DMS 273 (cell line): Measurements from ENCODE around the gene CYP27B1.

ENCODE experiments used
- DNase-seq: peaks from one replicate; lab custom pipeline; 2025; ENCODE audit not compliant: unreplicated experiment; lab: John Stamatoyannopoulos, UW

The CYP27B1 gene

GRCh38 chr12:57751788-57752667 lies 14.8 kb downstream of the CYP27B1 start, which contains the start of gene CDK4:
Gene CDK4, minus strand, starts transcription at chr12:57752310. Its CDS starts 593 bp downstream, at chr12:57751717.
- DNase-seq, result peak; percentile 99

DNA sequence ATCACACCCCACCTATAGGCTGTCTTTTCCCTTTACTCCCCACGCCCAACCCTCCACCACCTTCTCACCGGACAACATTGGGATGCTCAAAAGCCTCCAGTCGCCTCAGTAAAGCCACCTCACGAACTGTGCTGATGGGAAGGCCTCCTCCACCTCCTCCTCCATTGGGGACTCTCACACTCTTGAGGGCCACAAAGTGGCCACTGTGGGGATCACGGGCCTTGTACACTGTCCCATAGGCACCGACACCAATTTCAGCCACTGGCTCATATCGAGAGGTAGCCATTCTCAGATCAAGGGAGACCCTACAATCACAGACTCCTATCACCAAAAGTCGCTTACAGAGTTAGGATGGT lies 15.5 kb downstream of the CYP27B1 start:
- DNase-seq, result no peak

DNA sequence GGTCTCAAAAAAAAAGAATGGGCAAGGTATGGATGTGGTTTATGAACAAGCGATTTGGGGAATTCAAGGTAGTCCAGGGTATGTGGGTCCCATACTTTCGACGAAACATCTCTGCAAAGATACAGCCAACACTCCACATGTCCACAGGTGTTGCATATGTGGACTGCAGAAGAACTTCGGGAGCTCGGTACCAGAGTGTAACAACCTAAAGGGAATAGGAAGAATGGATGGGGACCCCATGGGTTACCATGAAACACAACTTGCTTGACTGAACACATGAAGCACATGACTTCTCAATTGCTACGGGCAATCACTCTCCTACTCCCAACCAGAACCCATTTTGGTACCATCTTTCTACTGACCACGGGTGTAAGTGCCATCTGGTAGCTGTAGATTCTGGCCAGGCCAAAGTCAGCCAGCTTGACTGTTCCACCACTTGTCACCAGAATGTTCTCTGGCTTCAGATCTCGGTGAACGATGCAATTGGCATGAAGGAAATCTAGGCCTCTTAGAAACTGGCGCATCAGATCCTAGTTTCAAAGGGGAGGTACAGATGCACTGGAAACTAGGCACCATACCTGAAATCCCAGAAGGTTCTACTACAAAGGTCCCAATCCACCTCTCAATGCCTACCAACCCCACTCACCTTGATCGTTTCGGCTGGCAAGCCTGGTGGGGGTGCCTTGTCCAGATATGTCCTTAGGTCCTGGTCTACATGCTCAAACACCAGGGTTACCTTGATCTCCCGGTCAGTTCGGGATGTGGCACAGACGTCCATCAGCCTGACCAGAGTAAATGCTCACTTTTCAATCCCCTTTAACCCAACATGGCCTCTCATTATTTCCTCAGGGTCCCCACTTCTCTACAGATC lies 16.1 kb downstream of the CYP27B1 start:
- DNase-seq, result no peak

DNA sequence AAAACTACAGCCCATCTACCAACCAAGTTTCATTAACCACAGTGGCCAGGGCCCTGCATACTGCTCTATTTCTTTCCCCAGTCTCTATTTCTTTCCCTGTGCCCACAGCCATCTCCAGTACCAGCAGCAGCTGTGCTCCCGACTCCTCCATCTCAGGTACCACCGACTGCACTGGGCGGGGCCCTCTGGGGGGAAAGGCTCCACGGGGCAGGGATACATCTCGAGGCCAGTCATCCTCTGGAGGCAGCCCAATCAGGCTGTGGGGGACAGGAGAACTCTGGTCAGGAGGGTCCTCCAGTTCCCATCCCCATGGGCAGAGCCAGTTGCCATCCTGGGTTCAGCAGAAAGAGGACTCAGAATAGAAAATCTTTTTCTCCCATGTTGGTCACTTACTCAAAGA lies 17.8 kb downstream of the CYP27B1 start:
- DNase-seq, result no peak

- no peak for DNase-seq
These were observed 20.9 kb downstream of the CYP27B1 start for GRCh38 chr12:57746025-57746424.

DNA sequence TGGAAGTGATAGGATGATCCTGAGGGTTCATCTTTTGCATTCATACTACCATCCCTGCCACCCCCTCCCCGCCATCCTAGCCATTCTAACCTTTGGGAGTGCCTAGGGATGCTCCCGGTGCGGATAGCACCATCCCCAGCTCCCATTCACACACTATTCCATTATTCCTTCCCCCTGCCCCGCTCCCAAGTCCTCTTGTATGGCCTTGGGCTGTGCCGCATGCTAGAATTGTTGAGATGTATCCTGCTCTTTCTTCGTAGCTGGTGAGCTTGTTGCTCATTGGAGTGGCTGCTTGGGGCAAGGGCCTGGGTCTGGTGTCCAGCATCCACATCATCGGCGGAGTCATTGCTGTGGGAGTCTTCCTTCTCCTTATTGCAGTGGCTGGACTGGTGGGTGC lies 21.4 kb downstream of the CYP27B1 start:
- DNase-seq, result no peak

DNA sequence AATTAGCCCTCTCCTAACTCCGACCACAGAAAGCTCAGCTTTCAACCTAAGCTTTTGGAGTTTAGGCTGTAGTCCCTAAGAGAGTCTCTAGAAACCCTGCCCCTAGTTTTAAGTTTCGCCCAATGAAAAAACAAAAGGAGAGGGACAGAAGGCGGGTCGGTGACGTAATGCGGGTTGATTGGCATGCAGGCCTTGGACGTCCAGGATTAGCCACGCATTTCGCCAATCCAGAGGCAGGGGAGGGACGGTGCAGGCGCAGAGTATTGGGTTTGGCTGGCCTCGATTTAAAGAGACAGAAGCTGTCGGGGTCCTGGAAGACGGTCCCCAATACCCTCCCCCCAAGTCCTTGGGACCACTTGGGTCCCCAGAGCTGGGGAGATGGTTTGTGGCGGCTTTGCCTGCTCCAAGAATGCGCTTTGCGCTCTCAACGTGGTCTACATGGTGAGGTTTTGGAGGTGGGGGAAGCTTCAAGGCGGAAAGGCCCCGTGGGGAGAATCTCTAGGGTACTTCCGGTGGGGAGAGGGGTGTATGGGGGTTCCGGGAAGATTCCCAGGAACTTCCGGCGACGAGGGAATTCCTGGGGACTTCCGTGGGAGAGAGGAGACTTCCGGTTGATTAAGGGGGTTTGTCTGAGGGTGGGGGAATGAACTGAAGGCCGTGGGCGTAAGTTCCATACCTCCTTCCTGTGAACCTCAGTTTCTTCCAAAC lies 21.9 kb downstream of the CYP27B1 start, which contains the start of gene TSPAN31:
TSPAN31 (plus strand) TSS at position 263 of the 708 bp plus-strand sequence; CDS start at position 379, 116 bp downstream.
- DNase-seq, result peak; percentile 97

- peak; percentile 92 for DNase-seq
These were observed 22.6 kb downstream of the CYP27B1 start for GRCh38 chr12:57744194-57744776.

DNA sequence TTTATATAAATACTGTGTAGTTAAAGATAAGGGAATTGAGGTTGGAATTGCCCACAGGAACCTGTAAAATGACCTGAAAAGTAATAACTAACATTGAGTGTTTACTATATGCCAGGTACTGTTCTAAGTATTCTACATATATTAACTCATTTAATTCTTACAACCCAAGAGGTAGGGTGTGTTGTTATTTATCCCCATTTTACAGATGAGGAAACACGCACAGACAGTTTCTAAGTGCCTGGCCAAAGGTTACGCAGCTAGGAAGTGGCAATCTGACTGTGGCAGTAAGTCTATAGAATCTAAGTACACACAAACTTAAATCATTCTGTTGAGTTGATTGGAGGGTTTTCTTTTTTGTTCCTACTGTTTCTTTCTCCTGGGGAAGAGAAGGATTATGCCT lies 23.1 kb downstream of the CYP27B1 start:
- no peak for DNase-seq

DNA sequence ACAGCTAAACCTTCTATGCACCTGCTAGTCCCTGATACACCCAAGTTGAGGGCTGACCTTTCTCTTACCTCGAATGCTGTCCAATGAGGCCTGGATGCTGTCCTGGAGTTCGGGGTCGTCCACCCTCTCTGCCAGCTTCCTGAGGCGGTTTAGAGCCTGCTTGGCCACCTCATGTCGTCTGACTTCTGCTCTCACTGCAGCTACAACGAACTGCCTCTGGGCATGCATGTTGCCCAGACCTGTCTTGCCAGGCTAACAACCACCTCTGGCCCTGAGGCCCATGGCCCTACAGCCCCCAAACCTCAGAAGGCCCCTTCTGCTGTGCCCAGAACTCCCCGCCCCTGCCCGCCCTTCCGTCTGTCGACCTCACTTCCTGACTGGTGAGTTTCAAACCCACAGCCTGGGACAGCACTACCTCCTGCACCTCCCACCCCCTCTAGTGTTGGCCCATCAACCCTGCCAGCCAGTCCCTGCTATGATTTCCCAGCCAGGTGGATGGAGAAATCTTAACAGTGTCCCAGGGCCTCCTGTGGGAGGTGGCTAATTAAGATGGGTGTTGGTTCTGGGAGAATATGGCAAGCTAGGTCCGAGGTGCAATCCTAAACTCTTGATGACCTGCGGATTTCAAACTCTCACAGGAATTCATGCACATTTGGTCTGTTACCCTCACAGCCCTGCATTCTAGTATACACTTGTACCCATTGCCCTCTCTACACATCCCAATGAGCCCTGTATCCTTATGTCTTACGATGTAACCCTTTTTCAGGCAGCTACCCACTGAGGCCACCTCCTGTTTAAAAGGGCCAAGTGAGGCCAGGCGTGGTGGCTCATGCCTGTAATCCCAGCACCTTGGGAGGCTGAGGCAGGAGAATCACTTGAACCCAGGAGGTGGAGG lies 24.8 kb downstream of the CYP27B1 start:
- no peak for DNase-seq

DNA sequence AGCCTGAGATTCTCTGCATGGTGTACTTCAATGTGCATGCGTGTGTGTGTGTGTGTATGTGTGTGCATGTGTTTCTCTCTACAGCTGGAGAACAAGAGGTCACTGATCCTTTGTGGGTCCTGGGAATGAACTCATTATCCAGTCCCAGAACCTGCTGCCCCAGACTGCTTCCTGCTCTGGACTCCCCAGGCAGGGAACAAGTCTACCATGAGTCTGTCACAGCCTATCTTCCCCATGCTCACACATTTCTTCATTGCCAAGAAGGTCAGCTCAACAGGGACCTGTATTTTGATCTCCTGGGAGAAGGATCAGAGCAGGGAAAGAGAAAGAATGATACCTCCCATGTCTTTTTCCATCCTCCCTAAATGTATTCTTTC lies 25.5 kb downstream of the CYP27B1 start:
- DNase-seq, result no peak

DNA sequence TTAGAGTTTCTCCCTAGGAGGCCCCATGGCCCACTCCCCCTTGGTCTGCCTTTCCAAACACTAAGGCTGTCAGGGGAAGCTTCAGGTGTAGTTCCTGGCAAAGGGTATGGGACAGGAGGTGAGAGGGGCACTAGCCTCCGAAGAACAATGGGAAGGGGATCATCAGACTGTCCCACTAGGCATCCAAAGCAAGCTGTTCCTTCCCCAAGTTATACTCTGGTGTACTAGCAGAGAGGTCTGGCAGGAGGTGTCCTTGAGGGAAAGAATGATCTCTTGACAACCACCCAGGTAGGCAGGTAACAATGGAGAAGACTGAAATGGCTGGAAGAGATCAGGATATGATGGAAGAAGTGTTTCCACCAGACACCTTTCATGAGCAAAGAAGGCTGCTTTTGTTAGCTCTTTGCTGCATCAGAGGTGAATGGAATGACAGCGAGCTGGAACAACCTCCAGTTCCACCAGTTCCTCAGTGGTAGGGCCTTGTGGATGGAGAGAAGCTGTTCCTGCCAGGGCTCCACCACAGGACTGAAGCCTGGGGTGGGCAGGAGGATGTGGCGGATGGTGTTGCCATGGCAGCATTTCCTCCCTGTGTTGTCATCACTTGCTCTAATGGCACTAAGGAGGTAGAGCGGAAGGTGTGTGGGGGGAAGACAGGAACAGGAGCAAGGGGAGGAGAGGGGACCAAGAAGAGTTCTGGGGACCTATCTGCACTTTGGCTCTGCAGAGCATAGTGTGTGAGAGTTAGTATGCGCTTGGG lies 26.0 kb downstream of the CYP27B1 start:
- no peak for DNase-seq

- no peak for DNase-seq
These were observed 26.9 kb downstream of the CYP27B1 start for GRCh38 chr12:57739914-57740538.

DNA sequence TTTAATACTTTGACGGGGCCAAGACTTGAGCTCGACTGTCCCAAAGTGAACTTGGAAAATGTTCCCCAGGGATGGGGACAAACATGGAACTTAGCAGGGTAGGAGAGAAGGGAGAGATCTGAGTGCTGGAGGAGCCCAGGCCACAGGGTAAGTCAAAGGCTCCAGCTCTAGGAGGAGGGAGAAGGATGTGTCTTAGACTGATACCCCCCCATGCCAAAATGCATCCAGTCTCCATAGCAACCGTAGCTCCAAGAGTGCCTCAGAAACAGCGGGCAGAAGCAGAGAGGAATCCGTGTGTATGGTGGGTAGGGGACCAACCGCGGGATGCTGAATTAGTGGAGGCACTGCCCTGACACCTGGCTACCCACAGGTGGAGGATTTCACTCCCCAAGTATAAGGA lies 27.5 kb downstream of the CYP27B1 start:
- DNase-seq, result peak; percentile 61

GRCh38 chr12:57738661-57739237 lies 28.1 kb downstream of the CYP27B1 start, which contains the start of gene AGAP2:
Gene AGAP2, minus strand, starts transcription at chr12:57738742. Its CDS starts 496 bp downstream, at chr12:57738246.
- DNase-seq, result peak; percentile 77

DNA sequence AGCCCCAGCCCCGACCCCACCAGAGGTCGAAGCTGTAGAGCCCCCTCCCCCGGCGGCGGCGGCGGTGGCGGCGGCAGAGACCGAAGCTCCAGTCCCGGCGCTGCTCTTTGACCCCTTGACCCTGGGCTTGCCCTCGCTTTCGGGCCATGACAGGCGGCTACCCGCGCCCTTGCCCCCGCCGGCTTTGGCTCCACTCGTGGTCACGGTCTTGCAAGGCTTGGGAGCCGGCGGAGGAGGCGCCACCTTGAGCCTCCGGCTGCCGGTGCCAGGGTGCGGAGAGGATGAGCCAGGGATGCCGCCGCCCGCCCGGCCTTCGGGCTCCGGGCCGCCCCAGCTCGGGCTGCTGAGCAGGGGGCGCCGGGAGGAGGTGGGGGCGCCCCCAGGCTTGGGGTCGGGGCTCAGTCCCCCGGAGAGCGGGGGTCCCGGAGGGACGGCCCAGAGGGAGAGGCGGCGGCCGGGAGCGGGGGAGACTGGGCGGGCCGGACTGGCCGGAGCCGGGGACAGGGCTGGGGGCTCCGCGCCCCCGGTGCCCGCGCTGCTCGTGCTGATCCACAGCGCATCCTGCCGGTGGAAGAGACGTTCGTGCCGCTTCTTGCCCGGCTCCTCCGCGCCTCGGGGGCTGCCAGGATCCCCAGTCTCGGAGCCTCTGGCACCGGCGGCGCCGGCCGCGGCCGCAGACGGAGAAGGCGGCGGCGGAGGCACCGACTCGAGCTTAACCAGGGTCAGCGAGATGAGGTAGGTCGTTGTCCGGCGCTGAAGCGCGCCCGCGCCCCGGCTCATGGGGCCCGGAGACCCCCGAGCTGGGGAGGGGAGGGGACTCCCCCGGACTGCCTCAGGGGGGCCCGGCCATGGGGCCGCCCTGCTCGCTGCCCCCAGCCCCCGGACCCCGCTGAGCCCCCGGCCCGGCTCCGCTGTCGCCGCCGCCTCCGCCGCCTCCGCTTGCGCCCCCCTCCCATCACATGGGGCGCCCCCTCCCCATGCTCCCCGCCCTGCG lies 29.1 kb downstream of the CYP27B1 start:
- peak; percentile 66 for DNase-seq
